ENCODE data around the gene CTBP2. TPM values are rescaled to one million over a fixed set of nuclear protein-coding genes. Genes with fewer than 3 reads are reported as not detected.

The CTBP2 gene
- total RNA-seq, 4 donors from 2014 or later, result 41.8 to 55.9 (median 47.1) TPM

DNA sequence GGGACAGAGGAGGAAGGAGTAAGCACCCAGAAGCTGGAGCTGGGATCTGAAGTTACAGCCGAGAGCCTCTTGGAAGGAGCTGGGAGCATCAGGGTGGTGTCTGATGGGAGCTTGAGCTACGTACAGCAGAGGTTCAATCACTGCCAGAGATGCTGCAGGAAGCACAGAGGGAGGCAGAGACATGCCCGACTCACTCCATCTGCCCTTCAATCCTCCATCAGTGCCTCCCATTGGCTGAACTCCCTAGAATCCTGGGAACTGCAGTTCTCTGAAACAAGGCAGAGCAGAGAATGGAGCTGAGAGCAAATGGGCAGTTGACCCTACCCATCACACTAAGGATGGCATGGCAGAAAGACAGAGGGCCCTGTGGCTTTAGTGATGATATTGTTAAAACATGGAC, 40.0 kb upstream of the CTBP2 start:
- H3K9me3 ChIP-seq, result no peaks in the 10 kb centered on the region
- intact Hi-C loops (cut with DNase I), result no loop called here
- DNase-seq, result no peak
- no peak overlapping the region for H3K4me3 ChIP-seq
- WGBS, 2 donors, result 53 to 68% methylated on average over 2 to 3 of the region's 3 CpGs
- no peak overlapping the region for H3K27ac ChIP-seq
- peaks cover 0 to 3% (median 0%) of the 10 kb centered on the region in 4 donors for H3K27me3 ChIP-seq
- no peaks in the 10 kb centered on the region for H3K4me1 ChIP-seq
- no peaks in the 10 kb centered on the region for H3K36me3 ChIP-seq
- TF ChIP-seq POLR2A (IDR thresholded peaks at IDR 0.05) (no peak), CTCF (IDR thresholded peaks at IDR 0.05) (no peak)

DNA sequence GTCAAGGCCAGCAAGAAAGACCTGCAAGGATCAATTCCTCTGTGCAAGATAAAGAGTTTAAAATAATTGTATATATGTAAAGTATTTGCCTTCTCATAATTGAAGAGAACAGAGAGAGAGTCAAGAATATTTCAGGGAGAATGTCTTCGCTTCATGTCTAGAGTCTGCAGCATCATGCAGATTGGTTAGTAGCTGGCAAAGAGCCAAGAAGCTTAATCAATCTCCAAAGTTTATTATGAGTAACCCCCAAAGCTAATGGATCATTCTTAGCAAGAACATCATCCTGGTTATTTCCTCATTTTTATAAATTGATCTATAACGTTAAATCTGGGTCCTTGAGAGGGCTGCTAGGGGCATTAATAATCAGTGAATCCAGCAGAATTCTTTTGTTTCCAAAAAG, 38.9 kb upstream of the CTBP2 start:
- TF ChIP-seq POLR2A (IDR thresholded peaks at IDR 0.05), result no peak
- no peak for TF ChIP-seq CTCF (IDR thresholded peaks at IDR 0.05)
- Histone ChIP-seq H3K27me3 (peaks cover 0 to 3% (median 0%) of the 10 kb centered on the region in 4 donors), H3K36me3 (no peaks in the 10 kb centered on the region), H3K9me3 (no peaks in the 10 kb centered on the region), H3K4me1 (no peaks in the 10 kb centered on the region), H3K4me3 (no peak overlapping the region), H3K27ac (no peak overlapping the region)
- 66 to 80% methylated on average over 2 of the region's 2 CpGs for WGBS, 2 donors
- no peak for DNase-seq
- intact Hi-C loops (cut with DNase I), result no loop called here

GRCh38 chr10:125194814-125195213, 34.5 kb upstream of the CTBP2 start:
- WGBS, 2 donors, result 85 to 91% methylated on average over 10 of the region's 10 CpGs
- no peak overlapping the region for H3K27ac ChIP-seq
- no peaks in the 10 kb centered on the region for H3K36me3 ChIP-seq
- no peak overlapping the region for H3K4me3 ChIP-seq
- H3K4me1 ChIP-seq, result no peaks in the 10 kb centered on the region
- intact Hi-C loops (cut with DNase I), result no loop called here
- peaks cover 0 to 8% (median 0%) of the 10 kb centered on the region in 4 donors for H3K27me3 ChIP-seq
- no peaks in the 10 kb centered on the region for H3K9me3 ChIP-seq
- no peak for DNase-seq
- TF ChIP-seq POLR2A (IDR thresholded peaks at IDR 0.05) (no peak), CTCF (IDR thresholded peaks at IDR 0.05) (no peak)

DNA sequence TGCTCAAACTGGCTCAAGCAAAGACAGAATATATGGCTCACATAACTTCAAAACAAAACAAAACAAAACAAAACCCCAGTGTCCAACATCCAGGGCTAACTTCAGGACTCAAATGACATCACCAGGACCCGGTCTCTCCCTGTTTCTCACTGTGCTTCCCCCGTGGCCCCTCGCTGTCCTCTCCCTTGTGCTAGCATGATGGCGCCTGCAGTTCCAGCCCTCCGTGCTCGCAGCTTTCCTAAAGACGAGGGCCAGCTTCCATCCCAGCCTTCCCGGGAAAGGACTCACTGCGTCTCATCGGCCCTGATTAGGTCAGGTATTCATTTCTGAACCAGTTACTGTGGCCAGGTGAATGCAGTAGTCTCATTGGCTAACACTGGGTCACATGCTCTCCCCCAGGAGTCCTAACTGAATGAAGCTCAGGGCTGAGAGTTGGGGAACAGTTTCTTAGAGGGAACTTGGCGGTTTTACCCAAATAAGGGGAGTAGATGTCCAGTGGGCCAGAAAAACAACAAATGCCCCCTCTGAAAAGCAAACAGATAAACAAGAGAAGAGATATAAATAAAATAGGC, 33.0 kb upstream of the CTBP2 start:
- WGBS, 2 donors, result 90 to 92% methylated on average over 10 to 11 of the region's 11 CpGs
- TF ChIP-seq CTCF (IDR thresholded peaks at IDR 0.05), result no peak
- TF ChIP-seq POLR2A (IDR thresholded peaks at IDR 0.05), result no peak
- Histone ChIP-seq H3K9me3 (no peaks in the 10 kb centered on the region), H3K27ac (no peak overlapping the region), H3K4me1 (no peaks in the 10 kb centered on the region), H3K4me3 (no peak overlapping the region), H3K36me3 (no peaks in the 10 kb centered on the region), H3K27me3 (peaks cover 0 to 14% (median 0%) of the 10 kb centered on the region in 4 donors)
- intact Hi-C loops (cut with DNase I), result no loop called here
- no peak for DNase-seq

DNA sequence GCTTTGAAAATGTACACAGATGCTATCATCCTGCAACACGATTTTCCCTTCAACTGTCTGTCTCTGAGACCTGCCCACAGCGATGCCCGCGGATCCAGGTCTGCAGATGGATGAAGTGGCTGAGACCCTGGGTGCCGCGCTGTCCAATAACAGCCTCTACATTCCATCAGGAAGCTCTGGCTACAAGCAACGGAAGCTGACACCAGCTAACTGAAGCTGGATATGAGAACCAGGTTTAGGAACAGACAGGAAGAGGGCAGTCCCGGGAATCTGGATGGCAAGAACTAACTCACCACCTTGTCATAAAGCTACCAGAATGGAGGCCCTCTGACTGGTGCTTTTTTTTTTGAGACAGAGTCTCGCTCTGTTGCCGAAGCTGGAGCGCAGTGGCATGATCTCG, 32.3 kb upstream of the CTBP2 start:
- no peaks in the 10 kb centered on the region for H3K9me3 ChIP-seq
- no peaks in the 10 kb centered on the region for H3K36me3 ChIP-seq
- intact Hi-C loops (cut with DNase I), result no loop called here
- no peak for TF ChIP-seq CTCF (IDR thresholded peaks at IDR 0.05)
- TF ChIP-seq POLR2A (IDR thresholded peaks at IDR 0.05), result no peak
- no peaks in the 10 kb centered on the region for H3K4me1 ChIP-seq
- no peak overlapping the region for H3K27ac ChIP-seq
- H3K4me3 ChIP-seq, result no peak overlapping the region
- 78 to 82% methylated on average over 7 to 11 of the region's 12 CpGs for WGBS, 2 donors
- H3K27me3 ChIP-seq, result peaks cover 0 to 22% (median 0%) of the 10 kb centered on the region in 4 donors
- no peak for DNase-seq
